ENCODE measurements around the gene ATP1B1. TPM values are rescaled to one million over a fixed set of nuclear protein-coding genes. Genes with fewer than 3 reads are reported as not detected.

ATP1B1 gene
- total RNA-seq, 2 donors from 2014 or later = 3.5 to 13.5 TPM

- Mint-ChIP-seq H3K36me3 (no peaks in the 10 kb centered on the region), H3K9me3 (no peaks in the 10 kb centered on the region), H3K27ac (no peak overlapping the region)
- no peak for ATAC-seq
- no peak for DNase-seq (ENCODE audit: low spot score in 2 of 2)
Observed at GRCh38 chr1:169089776-169090175, 16.7 kb upstream of the ATP1B1 start.

DNA sequence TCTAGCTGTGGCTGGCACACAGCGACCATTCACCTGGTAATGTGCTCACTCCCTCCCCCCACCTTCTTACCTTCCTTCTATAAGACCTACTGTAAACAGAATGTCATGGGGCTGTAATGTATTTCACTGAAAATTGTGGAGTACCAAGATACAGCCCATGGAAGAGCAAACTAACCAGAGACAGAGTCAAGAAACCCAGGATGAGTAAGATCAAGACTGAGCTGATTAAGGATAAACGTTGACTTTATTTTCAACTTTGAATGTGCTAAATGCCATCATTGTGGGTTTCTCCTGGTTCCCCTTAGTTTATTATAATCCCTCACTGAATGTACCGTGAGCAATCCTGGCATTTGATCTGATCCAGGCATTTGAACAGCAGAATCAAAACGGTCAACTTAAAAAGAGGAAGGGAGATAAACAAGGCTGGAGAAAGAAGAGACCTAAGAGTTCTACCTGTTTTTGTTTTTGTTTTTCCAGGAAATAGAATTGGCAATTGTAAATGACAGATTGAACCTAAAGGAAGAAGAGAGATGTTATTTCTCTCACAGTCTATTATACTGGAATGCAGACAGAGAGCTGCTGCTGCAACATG lies 16.1 kb upstream of the ATP1B1 start:
- no peaks in the 10 kb centered on the region for H3K36me3 Mint-ChIP-seq
- ATAC-seq (peak; percentile 65 to 79), DNase-seq (ENCODE audit: low spot score in 2 of 2) (no peak)
- no peaks in the 10 kb centered on the region for H3K9me3 Mint-ChIP-seq
- H3K27ac Mint-ChIP-seq = no peak overlapping the region

- Mint-ChIP-seq H3K9me3 (peaks cover 0 to 5% of the 10 kb centered on the region in 2 donors), H3K36me3 (no peaks in the 10 kb centered on the region), H3K27ac (no peak overlapping the region)
- ATAC-seq (peak; percentile 42 to 56), DNase-seq (ENCODE audit: low spot score in 2 of 2) (no peak)
Observed at GRCh38 chr1:169090900-169091311, 15.6 kb upstream of the ATP1B1 start.

DNA sequence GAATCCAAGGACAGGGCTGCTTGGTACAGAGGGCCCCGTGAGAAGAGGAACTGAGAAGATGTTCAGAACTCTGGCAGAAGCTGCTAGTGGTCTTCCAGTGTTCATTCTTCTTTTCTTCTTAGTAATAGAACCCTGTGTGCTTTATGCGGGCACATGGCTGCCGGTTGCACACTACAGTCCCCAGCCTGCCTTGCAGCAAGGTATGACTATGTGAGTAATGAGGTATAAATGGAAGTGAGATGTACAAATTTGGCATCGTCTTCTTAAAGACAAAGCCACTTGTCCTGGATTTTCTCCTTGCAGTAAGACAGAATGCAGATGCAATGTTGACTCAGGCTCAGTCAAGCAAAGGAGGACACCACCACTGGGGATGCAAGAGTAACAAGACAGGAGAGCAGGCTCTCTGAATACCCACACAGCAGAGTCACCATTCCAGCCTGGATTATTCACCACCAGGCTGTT lies 15.0 kb upstream of the ATP1B1 start:
- H3K36me3 Mint-ChIP-seq = no peaks in the 10 kb centered on the region
- peaks cover 0 to 6% of the 10 kb centered on the region in 2 donors for H3K9me3 Mint-ChIP-seq
- ATAC-seq (no peak), DNase-seq (ENCODE audit: low spot score in 2 of 2) (no peak)
- no peak overlapping the region for H3K27ac Mint-ChIP-seq

- no peaks in the 10 kb centered on the region for H3K36me3 Mint-ChIP-seq
- H3K9me3 Mint-ChIP-seq = peaks cover 0 to 6% of the 10 kb centered on the region in 2 donors
- ATAC-seq (no peak), DNase-seq (ENCODE audit: low spot score in 2 of 2) (no peak)
- no peak overlapping the region for H3K27ac Mint-ChIP-seq
Observed at GRCh38 chr1:169092399-169092798, 14.1 kb upstream of the ATP1B1 start.

DNA sequence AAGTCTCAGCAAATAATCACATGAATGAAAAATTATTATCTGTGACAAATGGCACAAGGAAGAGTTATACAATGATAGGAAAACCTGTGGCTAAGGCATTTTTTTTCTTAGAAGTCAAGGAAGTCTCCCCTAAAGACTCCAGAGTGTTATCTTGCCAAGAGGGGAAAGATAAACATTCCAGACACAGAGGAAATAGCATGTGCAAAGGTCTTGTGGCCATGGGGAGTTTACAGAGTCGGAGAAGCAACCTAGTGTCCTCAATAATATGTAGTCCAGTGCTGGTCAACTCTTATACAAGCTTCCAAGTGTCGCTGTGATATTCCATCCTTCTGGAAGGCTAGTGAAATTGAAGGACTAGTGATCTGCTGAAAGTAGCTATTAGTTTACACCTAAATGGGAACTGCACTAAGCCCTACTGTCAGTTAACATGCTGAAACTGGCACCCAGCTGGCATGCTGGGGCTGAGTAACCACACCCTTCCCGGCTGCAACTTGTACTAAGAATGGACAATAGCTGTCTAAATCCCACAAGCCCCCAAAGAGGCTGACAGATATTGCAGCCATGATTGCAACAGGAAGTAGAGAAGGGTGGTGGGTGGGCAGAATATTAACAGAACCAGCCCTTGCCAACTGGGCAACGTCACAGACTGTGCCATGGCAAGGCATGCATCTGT lies 11.5 kb upstream of the ATP1B1 start:
- no peak for DNase-seq (ENCODE audit: low spot score in 2 of 2)
- ATAC-seq = no peak
- Mint-ChIP-seq H3K9me3 (peaks cover 0 to 6% of the 10 kb centered on the region in 2 donors), H3K36me3 (no peaks in the 10 kb centered on the region), H3K27ac (no peak overlapping the region)

DNA sequence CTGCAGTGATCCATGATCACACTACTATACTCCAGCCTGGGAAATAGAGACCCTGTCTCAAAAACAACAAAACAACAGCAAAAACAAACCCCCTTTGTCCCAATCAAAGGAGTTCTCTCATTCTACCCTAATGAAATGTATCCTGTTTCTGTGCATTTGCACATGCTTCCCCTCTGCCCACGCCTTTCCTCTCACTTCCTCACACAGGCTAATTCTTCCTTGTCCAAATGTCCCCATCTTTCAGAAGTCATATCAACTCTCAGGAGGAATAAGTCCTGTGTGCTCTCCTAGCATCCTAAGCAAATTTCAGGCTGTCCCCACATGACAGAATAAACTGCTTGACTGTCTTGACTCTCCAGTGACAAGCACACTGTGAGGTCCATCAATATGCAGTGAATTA lies 8.1 kb upstream of the ATP1B1 start:
- ATAC-seq (no peak), DNase-seq (ENCODE audit: low spot score in 2 of 2) (no peak)
- no peaks in the 10 kb centered on the region for H3K36me3 Mint-ChIP-seq
- H3K27ac Mint-ChIP-seq = peak overlapping the region in 1 of 2 donors; percentile 60
- peaks cover 0 to 6% of the 10 kb centered on the region in 2 donors for H3K9me3 Mint-ChIP-seq

DNA sequence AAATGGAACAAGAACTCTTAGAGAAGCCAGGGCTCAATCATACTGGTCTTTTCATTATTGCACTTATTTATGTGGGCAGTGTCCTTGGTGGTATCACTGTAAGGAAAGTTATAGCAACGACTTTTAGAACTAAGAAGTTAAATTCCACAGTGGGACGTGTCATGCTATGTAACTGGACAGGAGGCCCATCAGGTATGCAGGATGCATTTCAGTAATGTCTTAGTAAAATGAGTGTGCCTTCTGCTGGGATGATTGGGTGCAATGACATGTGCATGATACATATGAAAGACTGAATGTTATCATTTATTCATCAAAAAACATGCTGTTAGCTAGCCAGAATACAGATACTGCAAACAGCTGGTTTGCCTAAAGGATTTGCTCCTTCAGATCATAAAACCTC lies 6.9 kb upstream of the ATP1B1 start:
- Mint-ChIP-seq H3K27ac (no peak overlapping the region), H3K36me3 (no peaks in the 10 kb centered on the region), H3K9me3 (peaks cover 0 to 6% of the 10 kb centered on the region in 2 donors)
- ATAC-seq = no peak
- DNase-seq (ENCODE audit: low spot score in 2 of 2) = no peak

DNA sequence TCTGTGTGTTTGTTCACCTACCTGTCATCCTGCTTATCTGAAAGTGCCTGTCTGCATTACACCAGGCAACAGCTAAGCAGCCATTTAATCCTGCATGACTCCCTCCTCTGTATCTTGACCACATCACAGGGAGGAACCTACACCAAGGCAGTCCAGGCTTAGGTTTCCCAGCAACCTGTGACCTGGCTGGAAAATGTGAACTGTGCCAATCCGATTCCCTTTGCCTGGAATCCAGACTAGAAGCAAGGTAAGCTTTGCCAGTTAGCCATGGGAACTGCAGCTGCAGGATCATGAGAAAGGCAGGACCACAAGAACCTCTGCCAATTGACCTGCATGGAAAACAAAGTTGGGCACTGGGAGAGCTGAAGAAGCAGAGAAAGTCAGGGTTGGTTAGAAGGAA lies 6.3 kb upstream of the ATP1B1 start:
- DNase-seq (ENCODE audit: low spot score in 2 of 2) = no peak
- no peak overlapping the region for H3K27ac Mint-ChIP-seq
- ATAC-seq = no peak
- peaks cover 0 to 6% of the 10 kb centered on the region in 2 donors for H3K9me3 Mint-ChIP-seq
- H3K36me3 Mint-ChIP-seq = no peaks in the 10 kb centered on the region

DNA sequence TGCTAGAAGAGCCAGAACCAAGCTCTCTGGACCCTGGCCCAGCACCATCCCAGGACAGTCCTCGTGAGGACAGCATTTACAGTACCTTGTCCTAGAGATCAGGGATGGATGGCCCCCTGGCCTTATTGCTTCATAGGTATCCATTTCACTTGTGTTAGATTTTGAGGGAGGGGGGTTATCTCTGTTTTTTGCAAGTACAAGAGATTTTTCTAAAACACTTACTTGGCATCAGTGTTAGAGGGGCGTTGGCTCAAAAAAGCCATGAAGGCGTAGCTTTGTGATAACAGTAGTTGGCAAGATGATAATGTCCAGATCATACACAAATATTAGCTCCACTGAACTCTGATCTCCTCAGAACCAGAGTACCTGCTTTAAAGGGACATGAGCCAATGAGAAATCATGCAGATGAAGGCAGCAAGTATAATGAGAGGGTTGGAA lies 5.8 kb upstream of the ATP1B1 start:
- Mint-ChIP-seq H3K9me3 (peaks cover 0 to 3% of the 10 kb centered on the region in 2 donors), H3K36me3 (no peaks in the 10 kb centered on the region), H3K27ac (no peak overlapping the region)
- DNase-seq (ENCODE audit: low spot score in 2 of 2) (no peak), ATAC-seq (no peak)

DNA sequence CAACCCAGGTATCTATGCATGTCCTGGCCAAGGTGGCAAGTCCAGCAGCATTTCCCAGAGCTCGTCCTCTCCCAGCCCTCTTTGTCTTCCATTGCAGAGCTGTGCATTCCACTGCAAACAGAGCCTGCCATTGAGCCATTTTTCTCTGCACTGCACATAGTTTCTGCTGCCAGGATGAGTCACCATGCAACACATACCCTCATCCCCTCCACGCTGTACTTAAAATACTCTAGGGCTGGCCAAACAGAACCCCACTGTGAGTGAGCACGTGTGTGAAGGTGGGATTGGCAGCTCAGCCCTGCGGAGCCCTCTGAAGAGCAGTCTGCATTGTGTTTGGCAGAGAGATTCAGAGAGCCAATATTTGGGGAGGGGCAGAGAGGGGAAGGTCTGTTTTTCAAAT lies 3.9 kb upstream of the ATP1B1 start:
- Mint-ChIP-seq H3K9me3 (no peaks in the 10 kb centered on the region), H3K36me3 (peaks cover 0 to 7% of the 10 kb centered on the region in 2 donors), H3K27ac (no peak overlapping the region)
- ATAC-seq = no peak
- DNase-seq (ENCODE audit: low spot score in 2 of 2) = no peak

DNA sequence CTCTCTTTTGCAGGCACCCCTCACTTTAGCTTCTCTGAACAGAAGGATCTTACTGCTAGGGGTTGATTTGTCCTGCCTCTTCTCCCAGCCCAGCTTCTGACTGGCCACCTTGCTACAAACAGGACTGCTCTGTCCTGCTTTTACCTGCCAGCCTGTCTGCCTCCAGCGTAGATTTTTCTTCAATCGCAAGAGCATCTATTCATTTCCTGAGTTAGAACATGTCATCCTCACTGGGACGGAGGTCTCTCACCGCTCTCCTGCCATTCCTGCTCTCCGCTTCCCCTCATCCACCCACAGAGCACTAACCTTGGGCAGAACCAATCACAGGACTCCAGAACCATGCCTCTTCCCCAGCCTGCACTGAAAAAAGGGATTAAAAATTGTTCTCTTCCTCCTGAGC lies 3.5 kb upstream of the ATP1B1 start:
- no peaks in the 10 kb centered on the region for H3K9me3 Mint-ChIP-seq
- no peak for ATAC-seq

DNA sequence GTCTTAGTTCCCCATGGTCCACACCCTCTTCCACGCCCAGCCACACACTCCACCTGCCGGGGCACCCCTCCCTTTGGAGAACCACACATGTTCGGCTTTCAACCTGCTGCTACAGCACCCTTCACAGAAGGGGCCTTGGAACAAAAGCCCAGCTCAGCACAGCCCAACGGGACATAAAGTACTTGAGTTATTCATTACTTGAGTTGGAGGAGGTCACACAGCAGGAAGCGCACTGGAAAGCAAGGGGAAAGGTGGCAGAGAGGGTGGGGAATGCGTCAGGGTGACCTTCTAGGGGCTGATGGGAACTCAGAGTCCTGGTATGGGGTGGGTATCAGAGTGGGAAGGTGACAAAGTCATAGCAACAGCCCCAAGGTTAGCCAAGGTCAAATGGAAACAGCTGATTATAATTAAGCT lies 3.0 kb upstream of the ATP1B1 start:
- Mint-ChIP-seq H3K9me3 (no peaks in the 10 kb centered on the region), H3K36me3 (peaks cover 0 to 8% of the 10 kb centered on the region in 2 donors), H3K27ac (no peak overlapping the region)

More for the DNA sequence above, 3.5 kb upstream of the ATP1B1 start:
- H3K27ac Mint-ChIP-seq = no peak overlapping the region
- no peak for DNase-seq (ENCODE audit: low spot score in 2 of 2)
- H3K36me3 Mint-ChIP-seq = peaks cover 0 to 8% of the 10 kb centered on the region in 2 donors

GRCh38 chr1:169105087-169105433 lies 1.4 kb upstream of the ATP1B1 start:
- no peak for DNase-seq (ENCODE audit: low spot score in 2 of 2)
- ATAC-seq = no peak
- Mint-ChIP-seq H3K27ac (no peak overlapping the region), H3K36me3 (peaks cover 0 to 8% of the 10 kb centered on the region in 2 donors), H3K9me3 (no peaks in the 10 kb centered on the region)

More for the DNA sequence above, 3.0 kb upstream of the ATP1B1 start:
- DNase-seq (ENCODE audit: low spot score in 2 of 2) (no peak), ATAC-seq (no peak)

DNA sequence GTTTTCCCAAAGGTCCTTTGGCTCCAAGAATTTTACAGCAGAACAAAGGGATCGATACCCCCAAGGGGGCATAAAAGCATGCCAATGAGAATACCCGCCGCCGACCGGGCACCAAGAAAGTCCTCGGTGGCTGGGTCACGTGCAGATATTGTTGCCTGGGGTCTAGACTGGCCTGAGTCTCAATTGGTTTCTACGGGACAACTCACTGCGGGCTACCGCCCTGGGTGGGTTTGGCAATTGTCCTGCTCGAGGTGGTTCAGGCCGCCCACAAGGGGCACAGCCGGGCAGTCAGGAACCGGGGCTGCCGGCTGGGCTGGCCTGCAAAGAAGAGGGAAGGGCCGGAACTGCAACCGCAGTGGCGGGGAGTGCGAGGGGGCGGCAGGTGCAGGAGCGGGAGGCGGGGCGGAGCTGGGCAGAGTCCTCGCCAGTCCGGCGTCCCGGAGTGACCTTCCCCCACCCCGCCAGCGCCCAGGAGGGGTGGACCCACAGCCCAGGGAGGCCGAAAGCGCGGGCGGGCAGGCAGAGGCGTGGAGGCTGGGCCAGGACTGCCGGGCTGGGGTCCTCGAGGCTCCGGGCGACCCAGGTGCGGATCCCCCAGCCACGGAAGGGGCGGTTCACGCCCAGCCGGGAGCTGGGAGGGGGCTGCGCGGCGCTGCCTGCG lies 926 bp upstream of the ATP1B1 start:
- Mint-ChIP-seq H3K36me3 (peaks cover 0 to 8% of the 10 kb centered on the region in 2 donors), H3K9me3 (no peaks in the 10 kb centered on the region), H3K27ac (no peak overlapping the region)
- ATAC-seq (peak in 1 of 2 donors; percentile 26), DNase-seq (ENCODE audit: low spot score in 2 of 2) (peak; percentile 24 to 66)

- DNase-seq (ENCODE audit: low spot score in 2 of 2) = no peak
- Mint-ChIP-seq H3K9me3 (no peaks in the 10 kb centered on the region), H3K27ac (peak overlapping the region in 1 of 2 donors; percentile 93), H3K36me3 (peaks cover 0 to 9% of the 10 kb centered on the region in 2 donors)
- ATAC-seq = peak in 1 of 2 donors; percentile 5
Observed at GRCh38 chr1:169106921-169107602, 572 bp downstream of the ATP1B1 start.
